ENCODE measurements around the gene NASP.

DNA sequence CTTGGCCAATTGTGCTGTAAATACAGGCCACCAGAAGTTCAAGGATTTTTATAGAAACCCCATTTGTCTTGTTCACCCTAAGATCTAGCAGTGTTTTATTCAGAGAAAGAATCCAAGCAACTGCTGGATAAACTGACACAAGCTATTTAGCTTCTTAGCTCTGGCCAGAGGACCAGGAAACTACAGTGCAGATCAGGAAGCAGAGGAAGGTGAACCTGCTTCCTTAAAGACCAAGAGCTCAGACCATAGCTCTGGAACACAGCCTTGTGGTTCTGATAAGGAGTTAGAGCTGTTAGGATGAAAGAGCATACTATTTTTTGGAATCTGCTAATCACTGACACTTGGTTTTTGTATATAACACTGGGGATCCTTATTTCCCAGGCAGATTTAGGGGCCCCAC lies 45.2 kb downstream of the NASP start:
- TF ChIP-seq POLR2AphosphoS5 (IDR thresholded peaks at IDR 0.05; ENCODE audit: borderline replicate concordance, low read depth, low read length) (no peak), EZH2 (IDR thresholded peaks at IDR 0.05) (no peak), FOXP2 (optimal IDR thresholded peaks at IDR 0.05; ENCODE audit: control extremely low read depth, extremely low read length, insufficient read depth) (no peak)

All from SK-N-MC (cell line).